GM19395 (cell line): Measurements from ENCODE around the gene ABCA3.

Experiments
- ATAC-seq: cut with Tn5 transposase; IDR thresholded peaks from one replicate; pipeline ENCODE4 v1.9.1; 2021; ENCODE audit warnings: mild to moderate bottlenecking, moderate library complexity; ENCODE audit not compliant: unreplicated experiment

The ABCA3 gene

GRCh38 chr16:2236337-2237101 is 104.0 kb downstream of the ABCA3 start, which contains the start of gene DNASE1L2:
DNASE1L2 (plus strand) TSS chr16:2236444; CDS start chr16:2236817, 373 bp downstream.
- no peak for ATAC-seq

DNA sequence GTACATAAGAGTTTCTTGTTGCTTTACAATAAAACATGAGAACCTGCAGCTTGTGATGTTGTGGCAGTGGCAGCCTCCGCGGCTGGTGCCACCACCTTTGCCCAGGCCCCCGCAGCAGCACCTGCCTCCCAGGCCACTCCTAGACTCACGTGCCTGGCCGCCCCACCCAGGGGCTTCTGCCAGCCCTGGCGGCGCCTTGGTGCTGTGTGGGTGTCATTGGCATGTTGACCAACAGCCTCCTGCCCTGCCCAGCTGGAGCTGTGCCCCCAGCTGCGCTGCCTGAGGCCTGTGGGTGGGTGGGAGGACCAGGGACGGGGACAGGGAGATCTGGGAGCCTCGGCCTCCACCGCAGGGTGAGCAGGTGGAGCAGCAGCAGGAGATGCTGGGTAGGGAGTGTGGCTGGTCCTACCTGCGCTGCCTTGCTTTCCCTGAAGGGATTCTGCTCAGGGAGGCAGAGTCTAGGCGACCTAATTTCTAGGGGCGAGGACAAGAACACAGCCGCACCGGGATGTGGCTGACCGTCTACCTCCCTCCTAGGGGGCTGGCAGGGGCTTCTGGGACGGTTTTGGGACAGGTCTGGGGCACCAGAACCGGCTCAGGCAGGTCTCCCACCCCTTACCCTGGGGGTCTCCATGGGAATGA is 104.7 kb downstream of the ABCA3 start:
- no peak for ATAC-seq

- no peak for ATAC-seq
Measured at GRCh38 chr16:2235234-2235651, 105.3 kb downstream of the ABCA3 start.

DNA sequence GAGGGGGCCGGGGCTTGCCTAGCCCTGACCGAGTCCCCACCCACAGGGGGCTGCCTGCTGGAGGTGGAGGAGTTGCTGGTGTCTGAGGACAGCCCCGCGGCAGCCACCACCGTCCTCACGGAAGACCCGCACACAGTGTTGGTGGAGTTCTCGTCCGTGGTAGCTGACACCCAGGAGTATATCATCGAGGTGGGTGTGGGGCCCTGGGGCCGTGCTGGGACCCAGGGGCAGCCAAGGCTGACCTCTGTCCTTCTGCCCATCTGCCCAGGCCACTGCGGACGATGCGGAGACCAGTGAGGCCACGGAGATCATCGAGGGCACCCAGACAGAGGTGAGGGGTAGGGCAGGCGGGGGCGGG is 105.7 kb downstream of the ABCA3 start:
- no peak for ATAC-seq

GRCh38 chr16:2233872-2234812 is 106.4 kb downstream of the ABCA3 start:
- ATAC-seq, result no peak

DNA sequence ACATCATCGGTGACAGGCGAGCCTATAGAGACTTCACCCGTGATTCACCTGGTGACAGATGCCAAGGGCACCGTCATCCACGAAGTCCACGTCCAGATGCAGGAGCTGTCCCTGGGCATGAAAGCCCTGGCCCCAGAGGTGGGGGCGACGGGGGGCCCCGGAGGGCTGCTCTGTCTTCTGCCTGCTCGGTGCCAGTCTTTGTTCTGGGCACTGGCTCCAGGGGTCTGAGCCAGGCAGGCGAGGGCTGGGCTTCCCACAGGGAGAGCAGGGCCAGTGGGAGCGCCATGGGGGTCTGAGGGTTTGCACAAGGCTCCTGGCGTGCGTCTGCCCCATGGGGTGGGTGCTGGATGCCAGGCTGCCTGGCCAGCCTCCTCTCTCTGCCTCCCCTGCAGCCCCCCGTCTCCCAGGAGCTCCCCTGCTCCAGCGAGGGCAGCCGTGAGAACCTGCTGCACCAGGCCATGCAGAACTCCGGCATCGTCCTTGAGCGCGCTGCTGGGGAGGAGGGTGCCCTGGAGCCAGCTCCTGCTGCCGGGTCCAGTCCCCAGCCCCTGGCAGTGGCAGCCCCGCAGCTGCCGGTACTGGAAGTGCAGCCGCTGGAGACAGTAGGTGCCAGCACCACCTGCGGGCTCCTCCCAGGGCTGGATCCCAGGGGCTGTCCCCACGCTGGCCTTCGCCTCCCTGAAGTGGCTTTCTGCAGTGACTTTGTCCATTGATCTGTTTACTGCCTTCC is 107.3 kb downstream of the ABCA3 start:
- ATAC-seq, result no peak

- ATAC-seq, result no peak
Measured at GRCh38 chr16:2232094-2232990, 108.2 kb downstream of the ABCA3 start.

DNA sequence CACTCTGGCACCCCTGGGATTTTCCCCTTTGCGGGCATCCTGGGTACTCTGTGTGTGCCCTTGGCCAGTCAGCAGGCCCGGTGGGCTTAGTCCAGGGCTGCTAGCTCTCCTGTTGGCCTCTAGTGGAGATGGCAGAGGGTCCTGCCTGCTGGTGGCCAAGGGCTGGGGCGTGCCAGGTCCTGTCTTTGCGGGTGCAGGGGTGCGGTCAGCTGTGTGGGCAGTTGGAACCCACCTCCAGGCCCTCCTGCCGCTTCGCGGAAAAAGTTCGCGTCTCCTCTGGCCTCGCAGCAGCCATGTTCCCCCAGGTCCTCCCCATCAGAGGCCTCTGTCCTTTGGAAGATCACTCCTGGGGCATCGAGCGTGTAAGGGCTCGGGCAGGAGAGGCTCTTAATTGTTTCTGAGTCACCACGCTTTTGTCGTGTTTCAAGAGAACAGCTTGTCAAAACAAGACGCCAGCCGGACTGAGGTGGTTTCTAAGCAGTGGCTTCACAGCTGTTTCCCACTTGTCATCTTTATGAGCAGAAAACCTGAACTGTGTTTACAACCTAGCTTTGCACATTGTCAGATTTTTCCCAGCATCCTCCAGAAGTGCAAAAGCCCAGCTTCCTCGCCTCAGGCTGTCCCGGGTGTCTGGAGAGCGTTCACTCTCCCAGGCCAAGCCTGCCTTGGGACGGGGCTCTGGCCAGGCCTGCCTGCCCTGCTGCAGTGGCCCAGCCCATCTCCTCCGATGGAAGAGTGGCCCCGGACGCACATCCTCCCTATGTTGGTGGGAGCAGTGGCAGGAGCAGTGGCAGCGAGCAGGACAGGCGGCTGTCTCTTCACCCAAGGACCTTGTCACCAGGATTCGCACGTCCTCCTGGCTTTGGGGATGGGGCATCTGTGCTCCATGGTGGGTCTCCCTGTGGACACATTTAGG is 109.3 kb downstream of the ABCA3 start:
- ATAC-seq, result no peak

GRCh38 chr16:2230376-2230775 is 110.2 kb downstream of the ABCA3 start:
- ATAC-seq, result no peak

- no peak for ATAC-seq
Measured at GRCh38 chr16:2229632-2230250, 110.8 kb downstream of the ABCA3 start.

GRCh38 chr16:2229091-2229490 is 111.4 kb downstream of the ABCA3 start:
- no peak for ATAC-seq

- no peak for ATAC-seq
Measured at GRCh38 chr16:2228161-2228824, 112.2 kb downstream of the ABCA3 start.

- no peak for ATAC-seq
Measured at GRCh38 chr16:2226918-2227317, 113.6 kb downstream of the ABCA3 start.

DNA sequence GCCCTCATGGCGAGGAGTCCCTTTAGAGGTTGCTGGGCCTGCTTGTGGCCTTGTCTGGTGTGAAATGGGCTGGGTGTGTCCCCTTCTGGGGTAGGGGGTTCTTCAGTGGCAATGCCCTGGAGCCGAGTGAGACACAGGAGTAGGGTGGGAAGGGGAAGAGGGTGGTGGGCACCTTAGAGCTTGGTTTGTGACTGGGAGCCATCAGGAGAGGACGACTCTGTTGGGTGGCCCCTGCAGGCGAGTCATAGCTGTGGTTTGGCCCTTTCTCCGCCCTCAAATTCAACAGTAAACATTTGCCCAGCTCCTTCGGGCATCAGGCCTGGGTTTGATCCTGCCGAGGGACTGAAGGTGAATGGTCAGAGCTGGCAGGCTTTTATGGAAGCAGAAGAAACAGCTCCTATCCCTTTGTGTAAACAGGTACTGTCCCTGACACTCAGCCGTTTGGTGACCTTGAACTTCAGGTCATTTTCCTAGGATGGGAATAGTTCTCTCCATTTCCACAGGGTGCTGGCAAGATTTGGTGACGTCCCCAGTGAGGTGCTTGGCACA is 114.2 kb downstream of the ABCA3 start:
- ATAC-seq, result no peak
